AG10803 (cell line): ENCODE results near the gene KPNA5.
"Not testable (repeated sequence)": the region's sequence is repeated elsewhere in the genome, so short reads cannot be mapped to it uniquely, and the experiment has no call there.

Source experiments
- DNase-seq: peaks from one replicate; pipeline ENCODE4 v3.0.0; 2010; ENCODE audit warnings: low read depth
- H3K4me3 ChIP-seq: 2 replicates; pipeline ENCODE4 v1.5.1; 2011; ENCODE audit warnings: mild to moderate bottlenecking, low read length, control low read depth
- CTCF ChIP-seq: conservative IDR thresholded peaks from 2 replicates; pipeline ENCODE4 v1.5.1; 2011; ENCODE audit warnings: mild to moderate bottlenecking, low read length, control low read depth, inconsistent platforms

The KPNA5 gene

GRCh38 chr6:116682334-116682712 is 1.3 kb downstream of the KPNA5 start:
- DNase-seq = peak; percentile 61
- TF ChIP-seq CTCF = no peak
- H3K4me3 ChIP-seq = peak overlapping the region; percentile 90

DNA sequence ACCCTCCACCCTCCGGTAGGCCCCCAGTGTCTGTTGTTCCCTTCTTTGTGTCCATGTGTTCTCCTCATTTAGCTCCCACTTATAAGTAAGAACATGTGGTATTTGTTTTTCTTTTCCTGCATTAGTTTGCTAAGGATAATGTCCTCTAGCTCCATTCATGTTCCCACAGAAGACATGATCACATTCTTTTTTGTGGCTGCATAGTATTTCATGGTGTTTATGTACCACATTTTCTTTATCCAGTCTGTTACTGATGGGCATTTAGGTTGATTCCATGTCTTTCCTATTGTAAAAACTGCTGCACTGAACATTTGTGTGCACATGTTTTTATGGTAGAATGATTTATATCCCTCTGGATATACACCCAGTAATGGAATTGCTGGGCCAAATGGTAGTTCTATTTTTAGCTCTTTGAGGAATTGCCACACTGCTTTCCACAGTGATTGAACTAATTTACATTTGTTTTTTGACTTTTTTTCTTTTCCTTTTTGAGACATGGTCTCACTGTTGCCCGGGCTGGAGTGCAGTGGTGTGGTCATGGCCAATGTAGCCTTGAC is 4.5 kb downstream of the KPNA5 start:
- no peak for TF ChIP-seq CTCF
- DNase-seq = peak; percentile 27
- no peak overlapping the region for H3K4me3 ChIP-seq

- not testable (repeated sequence) for DNase-seq, H3K4me3 ChIP-seq
Observed at GRCh38 chr6:116686475-116687101, 5.6 kb downstream of the KPNA5 start.

DNA sequence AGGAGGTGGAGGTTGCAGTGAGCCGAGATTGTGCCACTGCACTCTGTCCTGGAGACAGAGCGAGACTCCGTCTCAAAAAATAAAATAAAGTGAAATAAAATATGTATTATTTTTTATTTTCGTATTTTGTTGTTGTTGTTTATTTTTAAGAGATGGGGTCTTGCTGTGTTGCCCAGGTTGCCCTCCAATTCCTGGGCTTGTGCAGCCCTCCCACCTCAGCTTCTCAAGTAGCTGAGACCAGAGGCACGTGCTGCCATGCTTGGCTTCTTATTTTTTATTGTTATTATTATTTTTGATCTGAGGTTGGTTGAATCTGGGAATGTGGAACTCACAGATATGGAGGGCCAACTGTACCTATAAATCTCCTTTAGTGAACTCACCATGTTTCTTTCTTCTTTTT is 10.1 kb downstream of the KPNA5 start:
- H3K4me3 ChIP-seq = no peak overlapping the region
- no peak for DNase-seq
- TF ChIP-seq CTCF = no peak

- not testable (repeated sequence) for DNase-seq, H3K4me3 ChIP-seq
Observed at GRCh38 chr6:116692873-116693272, 11.9 kb downstream of the KPNA5 start.

GRCh38 chr6:116693275-116693674 is 12.3 kb downstream of the KPNA5 start:
- not testable (repeated sequence) for H3K4me3 ChIP-seq, DNase-seq

DNA sequence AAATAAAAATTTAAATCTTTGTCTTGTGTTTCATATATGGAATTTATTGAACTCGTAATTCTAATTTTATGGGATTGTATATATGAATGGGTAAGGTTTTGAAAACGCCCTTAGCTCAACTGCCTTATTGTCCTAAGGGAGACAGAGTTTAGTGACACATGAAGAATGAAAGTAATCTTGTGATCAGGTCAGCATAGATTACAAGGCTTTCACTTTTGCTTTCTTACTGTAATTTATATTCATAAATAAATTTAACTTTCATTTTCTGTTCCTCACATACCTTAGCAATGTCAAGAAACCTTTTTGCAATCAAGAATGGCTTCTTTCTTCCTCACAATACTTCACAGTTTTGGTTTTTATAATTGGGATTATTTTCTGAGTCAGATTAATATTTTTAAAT is 14.4 kb downstream of the KPNA5 start:
- no peak overlapping the region for H3K4me3 ChIP-seq
- DNase-seq = no peak
- TF ChIP-seq CTCF = no peak

DNA sequence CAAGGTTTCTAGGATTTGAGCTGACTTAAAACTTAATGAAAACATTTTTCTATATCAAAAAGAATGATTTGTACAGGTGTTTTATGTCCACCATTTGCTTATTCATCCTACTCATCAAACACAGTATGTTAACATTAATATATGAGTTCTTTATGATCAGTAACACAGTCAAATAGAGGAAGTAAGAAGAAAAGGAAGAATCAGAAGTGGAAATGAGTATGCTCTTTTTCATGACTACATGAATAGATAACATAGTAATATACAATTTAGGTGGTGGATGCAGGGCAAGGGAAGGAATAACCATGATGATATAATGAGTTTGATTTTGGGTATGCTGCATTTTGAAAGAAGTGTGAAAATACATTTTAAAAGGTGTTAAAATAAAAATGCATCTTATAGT is 16.5 kb downstream of the KPNA5 start:
- no peak for TF ChIP-seq CTCF

GRCh38 chr6:116703888-116704287 is 22.9 kb downstream of the KPNA5 start:
- not testable (repeated sequence) for H3K4me3 ChIP-seq, DNase-seq

More for the DNA sequence above, 16.5 kb downstream of the KPNA5 start:
- DNase-seq = no peak
- H3K4me3 ChIP-seq = no peak overlapping the region
